ENCODE measurements around the gene TYROBP.
A peak's percentile ranks its signal among the peaks of the same experiment; 100 is the strongest.
"Not testable (repeated sequence)": the region's sequence is repeated elsewhere in the genome, so short reads cannot be mapped to it uniquely, and the experiment has no call there.

Gene TYROBP

GRCh38 chr19:35882114-35882832 is 25.8 kb downstream of the TYROBP start:
- Histone ChIP-seq H3K9me3 (ENCODE audit: control insufficient read depth, low read length) (no peaks in the 10 kb centered on the region), H3K9ac (ENCODE audit: low read length) (peak overlapping the region; percentile 4), H3K27me3 (replicated peaks; ENCODE audit: control insufficient read depth, insufficient read depth, low read length) (peaks cover 5% of the 10 kb centered on the region), H3K4me1 (ENCODE audit: control insufficient read depth, insufficient read depth, low read length) (peaks cover 3% of the 10 kb centered on the region), H3K4me3 (ENCODE audit: low read length) (no peak overlapping the region), H3K36me3 (ENCODE audit: control insufficient read depth, insufficient read depth, low read length, severe bottlenecking) (no peaks in the 10 kb centered on the region)
- DNase-seq (ENCODE audit: low read depth), result peak; percentile 89

GRCh38 chr19:35879770-35880317 is 28.3 kb downstream of the TYROBP start:
- Histone ChIP-seq H3K27me3 (replicated peaks; ENCODE audit: control insufficient read depth, insufficient read depth, low read length) (peaks cover 5% of the 10 kb centered on the region), H3K4me1 (ENCODE audit: control insufficient read depth, insufficient read depth, low read length) (peaks cover 3% of the 10 kb centered on the region), H3K9me3 (ENCODE audit: control insufficient read depth, low read length) (no peaks in the 10 kb centered on the region), H3K36me3 (ENCODE audit: control insufficient read depth, insufficient read depth, low read length, severe bottlenecking) (no peaks in the 10 kb centered on the region), H3K9ac (ENCODE audit: low read length) (peak overlapping the region; percentile 29), H3K4me3 (ENCODE audit: low read length) (no peak overlapping the region)
- DNase-seq (ENCODE audit: low read depth), result peak; percentile 96

- no peak overlapping the region for H3K4me3 ChIP-seq (ENCODE audit: low read length)
- H3K4me1 ChIP-seq (ENCODE audit: control insufficient read depth, insufficient read depth, low read length), result peaks cover 3% of the 10 kb centered on the region
- H3K27me3 ChIP-seq (replicated peaks; ENCODE audit: control insufficient read depth, insufficient read depth, low read length), result peaks cover 5% of the 10 kb centered on the region
- H3K9me3 ChIP-seq (ENCODE audit: control insufficient read depth, low read length), result no peaks in the 10 kb centered on the region
- peak overlapping the region; percentile 29 for H3K9ac ChIP-seq (ENCODE audit: low read length)
- no peak for DNase-seq (ENCODE audit: low read depth)
- H3K36me3 ChIP-seq (ENCODE audit: control insufficient read depth, insufficient read depth, low read length, severe bottlenecking), result no peaks in the 10 kb centered on the region
These were observed 29.0 kb downstream of the TYROBP start for GRCh38 chr19:35879068-35879467.

- H3K4me3 ChIP-seq (ENCODE audit: low read length), result no peak overlapping the region
- H3K9ac ChIP-seq (ENCODE audit: low read length), result no peak overlapping the region
- peaks cover 23% of the 10 kb centered on the region for H3K27me3 ChIP-seq (replicated peaks; ENCODE audit: control insufficient read depth, insufficient read depth, low read length)
- H3K4me1 ChIP-seq (ENCODE audit: control insufficient read depth, insufficient read depth, low read length), result peaks cover 5% of the 10 kb centered on the region
- H3K9me3 ChIP-seq (ENCODE audit: control insufficient read depth, low read length), result no peaks in the 10 kb centered on the region
- DNase-seq (ENCODE audit: low read depth), result no peak
- no peaks in the 10 kb centered on the region for H3K36me3 ChIP-seq (ENCODE audit: control insufficient read depth, insufficient read depth, low read length, severe bottlenecking)
These were observed 33.6 kb downstream of the TYROBP start for GRCh38 chr19:35874392-35874930.

- DNase-seq (ENCODE audit: low read depth), result no peak
- Histone ChIP-seq H3K36me3 (ENCODE audit: control insufficient read depth, insufficient read depth, low read length, severe bottlenecking) (no peaks in the 10 kb centered on the region), H3K9me3 (ENCODE audit: control insufficient read depth, low read length) (no peaks in the 10 kb centered on the region)
These were observed 35.9 kb downstream of the TYROBP start for GRCh38 chr19:35872180-35872579.

GRCh38 chr19:35871611-35872010 is 36.5 kb downstream of the TYROBP start:
- no peak overlapping the region for H3K4me3 ChIP-seq (ENCODE audit: low read length)
- H3K36me3 ChIP-seq (ENCODE audit: control insufficient read depth, insufficient read depth, low read length, severe bottlenecking), result no peaks in the 10 kb centered on the region
- no peak overlapping the region for H3K9ac ChIP-seq (ENCODE audit: low read length)
- no peaks in the 10 kb centered on the region for H3K9me3 ChIP-seq (ENCODE audit: control insufficient read depth, low read length)
- no peak for DNase-seq (ENCODE audit: low read depth)
- peaks cover 35% of the 10 kb centered on the region for H3K27me3 ChIP-seq (replicated peaks; ENCODE audit: control insufficient read depth, insufficient read depth, low read length)
- peaks cover 3% of the 10 kb centered on the region for H3K4me1 ChIP-seq (ENCODE audit: control insufficient read depth, insufficient read depth, low read length)

More at GRCh38 chr19:35872180-35872579, 35.9 kb downstream of the TYROBP start:
- Histone ChIP-seq H3K27me3 (replicated peaks; ENCODE audit: control insufficient read depth, insufficient read depth, low read length) (peaks cover 31% of the 10 kb centered on the region), H3K4me1 (ENCODE audit: control insufficient read depth, insufficient read depth, low read length) (peaks cover 3% of the 10 kb centered on the region), H3K9ac (ENCODE audit: low read length) (no peak overlapping the region), H3K4me3 (ENCODE audit: low read length) (no peak overlapping the region)

GRCh38 chr19:35870798-35871197 is 37.3 kb downstream of the TYROBP start:
- H3K4me3 ChIP-seq (ENCODE audit: low read length), result no peak overlapping the region
- peaks cover 3% of the 10 kb centered on the region for H3K4me1 ChIP-seq (ENCODE audit: control insufficient read depth, insufficient read depth, low read length)
- peaks cover 39% of the 10 kb centered on the region for H3K27me3 ChIP-seq (replicated peaks; ENCODE audit: control insufficient read depth, insufficient read depth, low read length)
- no peaks in the 10 kb centered on the region for H3K9me3 ChIP-seq (ENCODE audit: control insufficient read depth, low read length)
- H3K36me3 ChIP-seq (ENCODE audit: control insufficient read depth, insufficient read depth, low read length, severe bottlenecking), result no peaks in the 10 kb centered on the region
- H3K9ac ChIP-seq (ENCODE audit: low read length), result no peak overlapping the region
- DNase-seq (ENCODE audit: low read depth), result no peak

- H3K4me3 ChIP-seq (ENCODE audit: low read length); H3K36me3 ChIP-seq (ENCODE audit: control insufficient read depth, insufficient read depth, low read length, severe bottlenecking); H3K9me3 ChIP-seq (ENCODE audit: control insufficient read depth, low read length); H3K9ac ChIP-seq (ENCODE audit: low read length); DNase-seq (ENCODE audit: low read depth); H3K4me1 ChIP-seq (ENCODE audit: control insufficient read depth, insufficient read depth, low read length): not testable (repeated sequence)
- H3K27me3 ChIP-seq (replicated peaks; ENCODE audit: control insufficient read depth, insufficient read depth, low read length), result peaks cover 45% of the 10 kb centered on the region
These were observed 37.9 kb downstream of the TYROBP start for GRCh38 chr19:35870124-35870736.

GRCh38 chr19:35869327-35870123 is 38.6 kb downstream of the TYROBP start:
- Histone ChIP-seq H3K4me3 (ENCODE audit: low read length) (no peak overlapping the region), H3K27me3 (replicated peaks; ENCODE audit: control insufficient read depth, insufficient read depth, low read length) (peaks cover 50% of the 10 kb centered on the region), H3K9ac (ENCODE audit: low read length) (no peak overlapping the region), H3K4me1 (ENCODE audit: control insufficient read depth, insufficient read depth, low read length) (peaks cover 3% of the 10 kb centered on the region), H3K36me3 (ENCODE audit: control insufficient read depth, insufficient read depth, low read length, severe bottlenecking) (no peaks in the 10 kb centered on the region), H3K9me3 (ENCODE audit: control insufficient read depth, low read length) (no peaks in the 10 kb centered on the region)
- DNase-seq (ENCODE audit: low read depth), result peak; percentile 78

GRCh38 chr19:35868823-35869326 is 39.2 kb downstream of the TYROBP start:
- Histone ChIP-seq H3K27me3 (replicated peaks; ENCODE audit: control insufficient read depth, insufficient read depth, low read length) (peaks cover 56% of the 10 kb centered on the region), H3K4me1 (ENCODE audit: control insufficient read depth, insufficient read depth, low read length) (peaks cover 3% of the 10 kb centered on the region), H3K9ac (ENCODE audit: low read length) (no peak overlapping the region), H3K9me3 (ENCODE audit: control insufficient read depth, low read length) (no peaks in the 10 kb centered on the region), H3K4me3 (ENCODE audit: low read length) (peak overlapping the region; percentile 59), H3K36me3 (ENCODE audit: control insufficient read depth, insufficient read depth, low read length, severe bottlenecking) (no peaks in the 10 kb centered on the region)
- no peak for DNase-seq (ENCODE audit: low read depth)
